Choroid plexus epithelial cell (primary cell): Measurements from ENCODE around the gene SSH3.

ENCODE experiments used
- DNase-seq: peaks from one replicate; pipeline ENCODE4 v3.0.0-alpha.2; 2010; ENCODE audit warnings: low read depth
- H3K4me3 ChIP-seq: 2 replicates; pipeline ENCODE4 v1.5.1; 2011; ENCODE audit warnings: low read depth, mild to moderate bottlenecking, control low read depth, low read length, moderate library complexity
- TF ChIP-seq, protein P1 (sequence below): conservative IDR thresholded peaks from 2 replicates; pipeline ENCODE4 v1.5.1; 2011; ENCODE audit warnings: low read depth, mild to moderate bottlenecking, control low read depth, inconsistent platforms, low read length, moderate library complexity

Gene SSH3

DNA sequence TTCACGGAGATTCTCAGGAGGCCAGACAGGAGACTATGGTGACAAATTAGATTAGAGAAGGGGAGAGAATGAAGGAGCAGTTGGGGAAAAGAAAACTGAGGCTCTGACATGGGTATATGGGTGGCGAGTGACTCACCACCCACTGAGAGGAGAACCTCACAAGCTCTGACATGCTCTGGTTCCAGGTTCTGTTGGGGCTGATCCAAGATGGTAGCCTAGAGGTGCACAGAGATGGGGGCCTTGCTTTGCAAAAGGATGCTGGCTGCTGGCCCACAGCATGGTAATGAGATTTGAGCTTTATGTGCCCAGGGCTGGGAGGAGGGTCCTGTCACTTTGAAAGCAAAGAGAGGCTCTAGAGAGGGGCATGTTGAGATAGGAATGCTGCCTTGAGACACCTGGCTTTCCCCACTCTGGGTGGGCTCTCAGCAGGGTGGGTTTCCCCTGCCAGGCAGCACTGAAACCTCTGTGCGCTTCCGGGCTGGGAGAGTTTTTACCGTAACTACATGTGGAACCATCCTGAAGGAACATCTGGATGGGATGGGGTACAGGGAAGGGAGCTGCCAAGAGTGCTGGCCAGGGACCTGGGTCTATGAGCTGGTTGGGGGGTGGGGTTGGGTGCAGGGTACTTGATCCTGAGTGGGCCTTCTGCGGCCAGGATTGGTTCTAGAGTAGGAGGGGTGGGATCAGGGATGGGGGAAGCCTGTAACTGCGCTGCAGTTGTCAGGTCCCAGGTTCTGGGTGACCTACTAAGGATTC is 38.3 kb upstream of the SSH3 start:
- no peak overlapping the region for H3K4me3 ChIP-seq
- TF ChIP-seq, protein P1, sequence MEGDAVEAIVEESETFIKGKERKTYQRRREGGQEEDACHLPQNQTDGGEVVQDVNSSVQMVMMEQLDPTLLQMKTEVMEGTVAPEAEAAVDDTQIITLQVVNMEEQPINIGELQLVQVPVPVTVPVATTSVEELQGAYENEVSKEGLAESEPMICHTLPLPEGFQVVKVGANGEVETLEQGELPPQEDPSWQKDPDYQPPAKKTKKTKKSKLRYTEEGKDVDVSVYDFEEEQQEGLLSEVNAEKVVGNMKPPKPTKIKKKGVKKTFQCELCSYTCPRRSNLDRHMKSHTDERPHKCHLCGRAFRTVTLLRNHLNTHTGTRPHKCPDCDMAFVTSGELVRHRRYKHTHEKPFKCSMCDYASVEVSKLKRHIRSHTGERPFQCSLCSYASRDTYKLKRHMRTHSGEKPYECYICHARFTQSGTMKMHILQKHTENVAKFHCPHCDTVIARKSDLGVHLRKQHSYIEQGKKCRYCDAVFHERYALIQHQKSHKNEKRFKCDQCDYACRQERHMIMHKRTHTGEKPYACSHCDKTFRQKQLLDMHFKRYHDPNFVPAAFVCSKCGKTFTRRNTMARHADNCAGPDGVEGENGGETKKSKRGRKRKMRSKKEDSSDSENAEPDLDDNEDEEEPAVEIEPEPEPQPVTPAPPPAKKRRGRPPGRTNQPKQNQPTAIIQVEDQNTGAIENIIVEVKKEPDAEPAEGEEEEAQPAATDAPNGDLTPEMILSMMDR = no peak
- DNase-seq = no peak

DNA sequence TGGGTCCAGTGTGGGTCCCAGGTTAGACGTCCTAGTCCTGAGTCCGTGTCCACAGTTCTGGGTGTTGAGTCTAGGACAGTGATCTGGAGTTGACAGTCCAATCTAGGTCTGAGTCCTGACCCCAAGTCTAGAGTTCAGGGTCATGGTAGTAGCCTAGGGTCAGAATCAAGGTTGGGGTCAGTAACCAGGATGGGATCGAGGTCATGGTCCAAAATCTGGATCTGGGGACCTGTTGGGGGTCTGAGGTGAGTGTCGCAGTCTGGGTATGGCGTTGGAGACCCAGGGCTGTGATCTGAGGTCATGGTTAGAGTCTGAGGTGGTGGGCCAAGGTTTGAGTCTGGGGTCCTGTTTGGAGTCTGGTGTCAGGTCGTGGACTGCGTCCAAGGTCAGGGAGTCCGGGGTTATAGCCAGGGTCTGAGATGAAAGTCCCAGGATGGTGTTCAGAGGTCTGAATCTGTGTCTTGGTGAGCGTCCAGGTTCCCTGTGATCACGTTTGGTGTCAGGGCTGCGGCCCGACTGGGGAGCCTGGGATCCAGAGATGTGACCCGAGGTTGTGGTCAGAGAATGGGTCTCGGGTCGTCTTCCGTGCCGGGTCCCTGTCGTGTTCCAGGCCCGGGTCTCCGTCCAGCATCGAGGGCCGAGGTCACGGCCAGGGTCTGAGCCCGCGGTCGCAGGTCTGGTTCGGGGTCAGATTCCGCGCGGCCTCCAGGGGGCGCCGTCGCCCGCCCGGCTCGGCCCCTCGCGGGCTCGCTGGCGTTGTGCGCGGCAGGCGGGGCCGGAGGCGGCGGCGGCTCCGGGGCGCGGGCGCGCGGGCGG is 37.5 kb upstream of the SSH3 start:
- peak; percentile 51 for DNase-seq
- TF ChIP-seq, protein P1 = peak; percentile 57
- H3K4me3 ChIP-seq = peak overlapping the region; percentile 74

DNA sequence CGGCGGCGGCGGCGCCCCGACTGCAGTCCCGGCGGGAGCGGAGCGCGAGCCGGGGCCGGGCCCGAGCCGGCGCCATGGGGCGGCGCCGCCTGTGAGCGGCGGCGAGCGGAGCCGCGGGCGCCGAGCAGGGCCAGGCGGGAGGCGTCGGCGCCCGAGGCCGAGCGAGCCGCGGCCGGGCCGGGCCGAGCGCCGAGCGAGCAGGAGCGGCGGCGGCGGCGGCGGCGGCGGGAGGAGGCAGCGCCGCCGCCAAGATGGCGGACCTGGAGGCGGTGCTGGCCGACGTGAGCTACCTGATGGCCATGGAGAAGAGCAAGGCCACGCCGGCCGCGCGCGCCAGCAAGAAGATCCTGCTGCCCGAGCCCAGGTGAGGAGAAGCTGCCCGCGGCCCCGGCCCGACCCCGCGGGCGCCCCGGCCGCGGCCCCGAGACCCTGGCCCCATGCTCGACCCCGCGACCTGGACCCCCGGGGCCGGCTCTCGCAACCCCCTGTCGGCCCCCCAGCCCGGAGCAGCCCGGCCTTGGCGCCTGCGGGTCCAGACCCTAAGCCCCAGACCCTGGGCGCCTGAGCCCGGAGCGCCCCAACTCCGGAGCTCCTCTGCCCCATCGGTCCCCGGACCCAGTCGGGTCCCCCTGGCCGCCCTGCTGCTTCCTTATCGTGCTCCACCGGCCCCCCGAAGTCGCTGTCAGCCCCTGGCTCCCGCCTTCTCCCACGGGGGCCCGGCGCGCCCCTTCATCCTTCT is 36.7 kb upstream of the SSH3 start, which contains the start of gene GRK2:
Gene GRK2, plus strand, starts transcription at position 25 of the 739 bp plus-strand sequence. Its CDS starts 227 bp downstream, at position 252.
- TF ChIP-seq, protein P1 = no peak
- peak; percentile 49 for DNase-seq
- peak within 1 kb of the TSS; percentile 74 for H3K4me3 ChIP-seq

DNA sequence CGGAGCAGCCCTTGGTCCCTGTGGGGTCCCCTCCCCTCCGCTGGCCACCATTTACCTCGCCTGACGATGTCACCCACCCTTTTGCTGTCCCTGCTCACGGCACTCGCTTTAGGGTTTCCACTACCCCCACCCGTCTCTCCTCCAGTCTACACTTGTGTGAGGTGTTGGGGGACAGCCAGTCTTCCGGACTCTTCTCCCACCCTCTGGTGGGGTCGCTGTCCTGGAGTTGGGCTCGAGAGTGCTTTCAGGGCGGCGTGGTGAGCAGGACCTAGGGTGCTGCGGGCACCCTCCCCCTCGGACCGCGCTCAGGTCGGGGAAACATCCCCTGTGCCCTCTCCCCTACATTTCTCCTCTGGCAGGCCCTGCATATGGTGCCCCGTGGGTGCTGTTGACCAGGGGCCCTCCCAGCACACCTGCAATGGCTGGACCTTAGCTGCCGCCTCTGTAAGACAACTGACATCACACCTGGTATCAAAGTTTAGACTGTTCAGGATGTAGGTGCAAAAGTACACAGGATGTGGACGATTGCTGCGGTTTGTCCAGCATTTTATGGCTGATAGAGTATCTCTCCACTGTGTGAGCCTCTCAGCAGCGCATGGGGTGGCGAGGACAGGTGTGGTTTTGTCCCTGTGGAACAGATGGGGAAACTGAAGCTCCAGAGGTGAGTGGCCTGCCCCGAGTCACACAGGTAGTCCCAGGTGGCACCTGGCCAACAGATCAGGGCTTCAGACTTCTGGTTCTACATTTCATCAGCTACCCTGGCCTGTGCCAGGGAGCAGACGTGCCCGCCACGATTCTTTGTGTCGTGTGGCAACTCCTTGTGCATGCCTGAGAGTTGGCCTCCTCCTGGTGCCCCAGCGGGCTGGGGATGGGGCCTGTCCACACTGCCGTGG is 35.9 kb upstream of the SSH3 start:
- H3K4me3 ChIP-seq = peak overlapping the region; percentile 74
- no peak for DNase-seq

DNA sequence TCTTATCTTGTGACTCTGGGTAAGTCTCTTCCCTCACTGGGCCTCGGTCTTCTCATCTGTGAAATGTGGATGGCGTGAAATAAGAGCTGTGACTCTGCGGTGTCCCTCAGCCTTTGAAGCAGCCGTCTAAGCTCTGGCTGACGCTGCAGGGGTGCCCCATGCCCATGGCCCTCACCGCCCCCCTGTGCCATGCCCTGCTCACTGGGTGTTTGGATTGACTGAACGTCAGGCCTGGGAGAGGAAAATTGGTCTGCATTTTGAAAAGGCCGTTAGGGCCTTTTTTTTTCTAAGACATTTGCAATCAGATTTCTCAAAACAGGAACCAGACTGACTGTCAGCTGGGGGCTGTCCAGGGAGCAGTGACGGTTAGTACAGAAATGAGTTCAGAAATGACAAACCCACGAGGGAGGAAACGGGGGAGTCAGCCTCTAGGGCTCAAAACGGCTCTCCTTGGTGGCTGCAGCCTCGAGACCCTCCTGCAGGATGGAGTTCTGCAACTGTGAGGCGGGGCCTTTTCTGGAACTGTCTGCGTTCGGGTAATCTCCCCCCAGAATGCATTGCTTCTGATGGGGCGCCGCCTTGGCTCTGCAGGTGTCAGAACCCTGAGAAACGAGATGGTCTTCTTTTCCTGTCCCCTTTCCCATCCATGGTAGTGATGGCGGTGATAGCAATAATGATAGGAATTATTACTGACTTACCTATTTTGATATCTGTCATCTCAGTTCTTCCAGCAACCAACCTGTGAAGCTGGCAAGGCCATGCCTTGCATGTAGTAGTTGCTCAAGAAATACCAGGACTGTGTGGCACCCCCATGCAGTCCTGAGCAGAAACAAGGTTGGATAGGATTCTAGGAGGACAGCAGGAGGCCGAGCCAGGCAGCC is 35.0 kb upstream of the SSH3 start:
- no peak for DNase-seq
- TF ChIP-seq, protein P1 = no peak
- H3K4me3 ChIP-seq = peak overlapping the region; percentile 74

More for the DNA sequence above, 35.9 kb upstream of the SSH3 start:
- TF ChIP-seq, protein P1 = no peak
